Adipocyte (in vitro differentiated cells): ENCODE results near the gene ESR1.
"Not testable (repeated sequence)": the region's sequence is repeated elsewhere in the genome, so short reads cannot be mapped to it uniquely, and the experiment has no call there.

ENCODE experiments used
- DNase-seq: peaks from one replicate; pipeline ENCODE4 v3.0.0-alpha.2; 2015; ENCODE audit warnings: low read depth
- H3K27me3 ChIP-seq: replicated peaks from 2 replicates; pipeline ENCODE4 v1.7.0; 2013; ENCODE audit warnings: mild to moderate bottlenecking, low read length, moderate library complexity; ENCODE audit not compliant: control insufficient read depth, insufficient read depth
- H3K36me3 ChIP-seq: 2 replicates; pipeline ENCODE4 v1.7.0; 2013; ENCODE audit warnings: low read length, mild to moderate bottlenecking, moderate library complexity; ENCODE audit not compliant: control insufficient read depth, insufficient read depth, severe bottlenecking
- H3K4me1 ChIP-seq: 2 replicates; pipeline ENCODE4 v1.7.0; 2013; ENCODE audit warnings: mild to moderate bottlenecking, low read length, moderate library complexity; ENCODE audit not compliant: control insufficient read depth, insufficient read depth
- H3K4me3 ChIP-seq: 2 replicates; pipeline ENCODE4 v1.7.0; 2013; ENCODE audit warnings: mild to moderate bottlenecking, low read length, moderate library complexity
- H3K9ac ChIP-seq: 2 replicates; pipeline ENCODE4 v1.7.0; 2013; ENCODE audit warnings: mild to moderate bottlenecking, low read length, moderate library complexity
- H3K9me3 ChIP-seq: 2 replicates; pipeline ENCODE4 v1.7.0; 2013; ENCODE audit warnings: mild to moderate bottlenecking, low read length, moderate library complexity; ENCODE audit not compliant: control insufficient read depth

Gene ESR1

DNA sequence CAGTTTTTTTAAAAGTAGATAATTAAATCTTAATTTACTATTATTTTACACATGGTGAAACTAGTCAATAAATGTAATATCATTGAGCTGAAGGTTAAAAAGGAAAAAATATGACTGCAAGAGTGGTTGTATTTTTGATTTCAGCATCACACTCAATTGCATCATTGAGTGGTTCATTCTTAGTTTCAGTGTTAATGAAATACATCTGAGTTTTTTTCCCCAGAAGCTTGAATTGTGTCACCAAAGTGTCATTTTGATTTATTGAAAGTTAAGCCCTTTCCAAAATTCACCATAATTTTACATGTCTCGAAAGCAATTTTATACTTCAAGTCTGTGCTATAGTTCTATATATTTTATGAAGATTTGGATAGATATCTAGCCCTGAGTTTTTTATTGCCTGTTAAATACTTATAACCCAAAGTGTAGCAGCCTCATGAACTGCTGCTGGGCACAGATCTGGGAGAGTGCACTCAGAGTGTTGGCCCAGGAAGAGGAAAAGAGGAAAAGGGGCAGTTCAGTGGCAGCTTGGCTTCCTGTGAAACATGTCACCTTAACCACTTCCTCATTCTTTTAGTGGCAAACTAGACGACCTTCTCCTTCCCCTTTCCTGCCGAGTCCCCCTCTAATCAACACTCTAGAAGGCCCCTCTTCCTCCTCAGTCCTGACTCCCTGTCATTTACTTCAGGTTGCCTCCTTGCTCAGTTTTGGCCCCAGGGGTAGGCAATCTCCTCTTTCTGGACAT is 140.7 kb downstream of the ESR1 start:
- Histone ChIP-seq H3K4me1 (no peaks in the 10 kb centered on the region), H3K27me3 (no peaks in the 10 kb centered on the region), H3K4me3 (no peak overlapping the region), H3K9me3 (no peaks in the 10 kb centered on the region), H3K9ac (no peak overlapping the region), H3K36me3 (no peaks in the 10 kb centered on the region)
- DNase-seq: no peak

DNA sequence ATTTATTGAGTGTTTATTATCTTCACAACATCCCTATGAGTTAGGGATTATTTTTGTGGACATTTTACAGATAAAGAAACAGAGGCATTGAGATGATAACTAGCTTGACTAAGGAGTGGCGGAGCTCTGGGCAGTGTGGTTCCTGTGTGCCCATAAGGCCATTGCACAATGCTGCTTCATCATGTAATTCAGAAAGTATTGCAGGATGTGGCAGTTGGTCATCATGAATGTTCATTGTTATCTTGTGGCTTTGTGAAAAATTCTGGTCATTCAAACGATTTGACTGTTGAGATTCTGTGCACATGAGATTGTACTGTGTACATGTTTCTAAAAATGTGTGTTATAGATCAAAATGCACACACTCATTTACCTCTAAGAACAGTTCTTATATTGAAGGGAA is 150.8 kb downstream of the ESR1 start:
- Histone ChIP-seq H3K4me1 (no peaks in the 10 kb centered on the region), H3K9ac (no peak overlapping the region), H3K36me3 (no peaks in the 10 kb centered on the region), H3K9me3 (no peaks in the 10 kb centered on the region), H3K4me3 (no peak overlapping the region), H3K27me3 (no peaks in the 10 kb centered on the region)
- DNase-seq: peak; percentile 82

DNA sequence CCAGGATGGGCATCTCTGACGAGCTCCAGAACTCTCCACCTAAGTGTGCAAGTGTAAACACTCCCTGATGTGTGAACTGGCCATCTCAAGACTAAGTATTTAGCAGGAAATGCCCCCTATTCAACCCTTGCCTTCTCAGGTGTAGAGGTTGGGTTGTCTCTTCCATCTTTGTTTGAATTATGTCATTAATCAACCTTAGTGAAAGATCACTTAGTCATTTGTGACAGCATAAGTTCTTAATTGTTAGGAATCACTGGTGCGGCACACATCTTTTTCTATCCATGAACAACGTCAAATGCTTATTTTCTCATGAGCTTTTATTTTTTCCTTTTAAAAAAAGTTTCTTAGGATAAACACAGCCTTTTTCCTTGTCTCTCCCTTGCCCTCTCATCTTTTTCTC is 151.6 kb downstream of the ESR1 start:
- H3K27me3 ChIP-seq: no peaks in the 10 kb centered on the region
- no peak overlapping the region for H3K4me3 ChIP-seq
- no peaks in the 10 kb centered on the region for H3K4me1 ChIP-seq
- DNase-seq: no peak
- H3K9me3 ChIP-seq: no peaks in the 10 kb centered on the region
- H3K9ac ChIP-seq: no peak overlapping the region
- no peaks in the 10 kb centered on the region for H3K36me3 ChIP-seq

DNA sequence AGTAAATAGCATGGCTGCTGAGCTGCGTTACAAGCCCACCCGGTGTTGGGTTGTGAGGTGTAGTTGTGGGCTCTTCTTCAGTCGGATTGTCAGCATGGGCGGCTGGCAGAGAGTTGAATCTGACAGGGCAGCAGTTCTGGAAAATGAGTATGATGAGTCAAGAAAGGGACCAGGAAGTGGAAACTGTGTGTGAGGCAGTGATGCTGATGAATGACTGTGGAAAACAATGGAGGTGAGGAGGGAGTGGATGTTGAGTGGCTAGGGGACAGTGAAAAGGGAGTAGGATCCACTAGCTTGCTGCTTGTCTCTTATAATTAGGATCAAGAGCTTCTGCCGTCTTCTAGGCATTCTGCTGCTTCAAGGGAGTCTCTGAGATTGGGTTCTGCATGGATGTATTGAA is 154.3 kb downstream of the ESR1 start:
- no peak for DNase-seq
- H3K27me3 ChIP-seq: no peaks in the 10 kb centered on the region
- no peaks in the 10 kb centered on the region for H3K9me3 ChIP-seq
- H3K4me3 ChIP-seq: no peak overlapping the region
- no peak overlapping the region for H3K9ac ChIP-seq
- H3K4me1 ChIP-seq: no peaks in the 10 kb centered on the region
- no peaks in the 10 kb centered on the region for H3K36me3 ChIP-seq

DNA sequence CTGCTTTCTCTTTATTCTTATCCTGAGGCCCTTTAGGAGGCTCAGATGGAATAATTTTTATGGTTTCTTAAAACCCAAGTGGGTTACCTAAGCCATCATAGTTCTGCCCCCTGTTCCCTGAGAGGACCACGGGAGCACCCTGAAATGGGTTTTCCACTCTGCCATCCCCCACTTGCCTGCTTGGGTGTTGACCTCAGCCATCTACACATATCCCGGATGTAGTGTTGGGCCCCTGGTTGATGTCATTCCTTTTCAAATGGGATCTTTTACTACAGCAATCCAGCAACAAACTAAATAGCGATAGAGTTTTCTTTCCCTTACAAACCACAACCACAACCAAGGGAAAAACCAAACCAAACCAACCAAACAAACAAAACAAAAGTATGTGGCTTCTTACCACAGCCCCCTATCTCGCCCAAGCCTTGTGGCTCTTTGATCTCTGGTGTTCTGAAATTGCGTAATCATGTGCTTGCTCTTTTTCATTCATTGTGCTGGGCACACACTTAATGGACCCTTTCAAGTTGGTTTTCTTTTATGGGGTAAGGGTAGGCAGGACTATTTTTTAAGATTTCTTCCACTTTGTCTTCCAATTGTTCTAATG is 154.9 kb downstream of the ESR1 start:
- H3K36me3 ChIP-seq: no peaks in the 10 kb centered on the region
- no peak overlapping the region for H3K9ac ChIP-seq
- peak; percentile 11 for DNase-seq
- no peaks in the 10 kb centered on the region for H3K9me3 ChIP-seq
- no peak overlapping the region for H3K4me3 ChIP-seq
- H3K4me1 ChIP-seq: no peaks in the 10 kb centered on the region
- no peaks in the 10 kb centered on the region for H3K27me3 ChIP-seq

DNA sequence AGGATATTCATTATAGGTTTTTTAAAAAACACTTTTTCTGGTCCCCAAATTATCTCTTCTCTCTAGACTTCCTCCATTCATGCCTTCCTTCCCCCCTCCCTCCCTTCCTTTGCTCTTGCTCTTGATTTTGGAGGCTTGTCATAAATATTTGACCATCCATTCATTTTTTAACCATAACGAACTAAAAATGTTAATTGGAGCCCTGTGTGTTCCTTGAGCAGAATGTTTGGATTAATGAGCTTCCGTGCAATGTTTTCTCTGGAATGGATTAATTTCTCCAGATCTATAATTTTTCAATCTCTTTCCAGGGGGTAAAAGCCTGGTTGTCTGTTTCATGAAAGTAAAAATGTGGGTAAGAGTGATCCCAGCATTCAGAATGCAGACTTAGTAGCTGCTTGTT is 155.5 kb downstream of the ESR1 start:
- Histone ChIP-seq H3K4me1 (no peaks in the 10 kb centered on the region), H3K27me3 (no peaks in the 10 kb centered on the region), H3K36me3 (no peaks in the 10 kb centered on the region), H3K9ac (no peak overlapping the region), H3K4me3 (no peak overlapping the region), H3K9me3 (no peaks in the 10 kb centered on the region)
- DNase-seq: peak; percentile 5

DNA sequence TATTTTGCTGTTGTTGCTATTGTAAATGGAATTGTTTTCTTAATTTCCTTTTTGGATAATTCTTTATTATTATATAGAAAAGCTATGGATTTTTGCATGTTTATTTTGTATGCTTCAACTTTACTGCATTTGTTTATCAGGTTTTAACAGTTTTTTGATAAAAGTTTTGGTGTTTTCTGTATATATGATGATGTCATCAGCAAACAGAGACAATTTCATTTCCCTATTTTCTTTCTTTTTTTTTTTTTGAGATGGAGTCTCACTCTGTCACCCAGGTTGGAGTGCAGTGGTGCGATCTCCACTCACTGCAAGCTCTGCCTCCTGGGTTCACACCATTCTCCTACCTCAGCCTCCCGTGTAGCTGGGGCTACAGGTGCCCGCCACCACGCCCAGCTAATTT is 156.9 kb downstream of the ESR1 start:
- H3K9me3 ChIP-seq, DNase-seq, H3K27me3 ChIP-seq, H3K4me1 ChIP-seq, H3K36me3 ChIP-seq, H3K9ac ChIP-seq, H3K4me3 ChIP-seq: not testable (repeated sequence)

DNA sequence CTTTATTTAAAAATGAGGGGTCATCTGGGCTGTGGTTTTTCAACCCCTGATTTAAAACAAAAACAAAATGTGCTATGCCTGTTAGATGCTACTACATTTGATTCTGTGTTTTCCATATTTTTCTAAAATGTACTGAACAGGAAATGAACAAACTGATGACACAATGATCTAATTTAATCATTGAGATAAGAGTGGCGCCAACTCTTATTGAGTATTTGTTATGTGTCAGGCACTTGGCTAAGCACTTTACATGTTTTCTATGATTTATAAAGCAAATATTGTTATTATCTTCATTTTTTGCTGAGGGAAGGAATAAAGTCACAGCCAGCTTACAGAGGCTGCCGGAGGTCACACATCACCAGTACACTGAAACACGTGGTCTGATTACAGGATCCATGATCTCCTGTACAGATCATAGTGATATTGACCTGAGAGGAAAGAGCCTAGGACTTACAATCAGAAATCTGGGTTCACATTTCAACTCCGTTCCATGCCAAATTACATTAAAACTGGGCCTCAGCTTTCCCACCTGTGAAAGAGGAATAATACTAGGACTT is 166.7 kb downstream of the ESR1 start:
- Histone ChIP-seq H3K9me3 (peaks cover 7% of the 10 kb centered on the region), H3K4me1 (no peaks in the 10 kb centered on the region), H3K36me3 (no peaks in the 10 kb centered on the region), H3K9ac (no peak overlapping the region), H3K27me3 (no peaks in the 10 kb centered on the region), H3K4me3 (no peak overlapping the region)
- no peak for DNase-seq

DNA sequence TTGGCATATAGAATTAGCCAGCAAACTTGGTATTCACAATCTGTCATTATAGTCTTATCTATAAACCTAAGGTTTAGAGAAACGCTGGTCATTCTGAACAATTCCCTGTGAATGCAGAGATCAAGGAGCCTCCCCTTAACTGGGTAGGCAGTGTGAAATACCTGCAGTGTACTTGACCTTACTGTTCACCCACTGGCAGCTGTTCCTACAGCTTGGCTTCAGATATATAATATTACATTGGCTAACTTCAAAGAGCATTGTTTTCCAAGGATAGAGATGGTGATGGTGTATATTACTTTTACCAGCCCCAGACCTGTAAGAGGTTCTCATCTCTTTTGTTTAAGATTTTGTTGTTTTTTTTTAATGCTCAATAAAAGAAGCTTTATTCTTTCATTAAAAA is 168.3 kb downstream of the ESR1 start:
- Histone ChIP-seq H3K9ac (no peak overlapping the region), H3K4me3 (no peak overlapping the region), H3K4me1 (no peaks in the 10 kb centered on the region), H3K9me3 (peaks cover 7% of the 10 kb centered on the region), H3K36me3 (no peaks in the 10 kb centered on the region), H3K27me3 (no peaks in the 10 kb centered on the region)
- DNase-seq: no peak

DNA sequence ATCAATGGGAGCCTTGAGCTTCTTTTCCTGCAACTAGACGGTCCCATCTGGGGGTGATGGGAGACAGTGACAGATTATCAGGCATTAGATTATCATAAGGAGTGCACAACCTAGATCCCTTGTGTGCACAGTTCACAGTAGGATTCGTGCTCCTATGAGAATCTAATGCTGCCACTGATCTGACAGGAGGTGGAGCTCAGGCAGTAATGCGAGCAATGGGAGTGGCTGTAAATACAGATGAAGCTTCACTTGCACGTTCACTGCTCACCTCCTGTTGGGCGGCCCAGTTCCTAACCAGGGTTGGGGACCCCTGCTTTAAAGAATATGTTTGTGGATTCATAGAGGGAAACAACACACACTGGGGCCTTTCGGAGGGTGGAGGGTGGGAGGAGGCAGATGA is 180.7 kb downstream of the ESR1 start:
- DNase-seq, H3K4me1 ChIP-seq, H3K36me3 ChIP-seq, H3K4me3 ChIP-seq, H3K9ac ChIP-seq, H3K27me3 ChIP-seq, H3K9me3 ChIP-seq: not testable (repeated sequence)

DNA sequence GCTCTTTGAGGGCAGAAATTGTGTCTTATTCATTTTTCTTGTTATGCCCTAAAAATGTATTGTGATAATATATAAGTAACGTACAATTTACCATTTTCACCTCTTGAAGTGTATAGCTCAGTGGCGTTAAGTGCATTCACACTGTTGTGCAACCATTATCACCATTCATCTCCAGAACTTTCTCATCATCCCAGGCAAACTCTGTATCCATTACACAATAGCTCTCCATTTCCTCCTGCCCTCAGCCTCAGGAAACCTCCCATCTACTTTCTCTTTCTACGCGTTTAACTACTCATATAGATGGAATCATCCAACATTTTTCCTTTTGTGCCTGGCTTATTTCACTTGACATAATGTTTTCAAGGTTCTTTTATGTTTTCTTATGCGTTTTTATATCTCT is 184.6 kb downstream of the ESR1 start:
- H3K4me3 ChIP-seq: no peak overlapping the region
- no peak for DNase-seq
- H3K36me3 ChIP-seq: no peaks in the 10 kb centered on the region
- no peak overlapping the region for H3K9ac ChIP-seq
- H3K4me1 ChIP-seq: no peaks in the 10 kb centered on the region
- H3K27me3 ChIP-seq: no peaks in the 10 kb centered on the region
- peaks cover 2% of the 10 kb centered on the region for H3K9me3 ChIP-seq
